Right hindlimb (tissue), 1 donor: Measurements from ENCODE around the gene ABHD5.
"Not testable (repeated sequence)": the region's sequence is repeated elsewhere in the genome, so short reads cannot be mapped to it uniquely, and the experiment has no call there.

Source experiments
- DNase-seq: peaks from one replicate; pipeline ENCODE4 v3.0.0-alpha.2; 2018

The ABHD5 gene

DNA sequence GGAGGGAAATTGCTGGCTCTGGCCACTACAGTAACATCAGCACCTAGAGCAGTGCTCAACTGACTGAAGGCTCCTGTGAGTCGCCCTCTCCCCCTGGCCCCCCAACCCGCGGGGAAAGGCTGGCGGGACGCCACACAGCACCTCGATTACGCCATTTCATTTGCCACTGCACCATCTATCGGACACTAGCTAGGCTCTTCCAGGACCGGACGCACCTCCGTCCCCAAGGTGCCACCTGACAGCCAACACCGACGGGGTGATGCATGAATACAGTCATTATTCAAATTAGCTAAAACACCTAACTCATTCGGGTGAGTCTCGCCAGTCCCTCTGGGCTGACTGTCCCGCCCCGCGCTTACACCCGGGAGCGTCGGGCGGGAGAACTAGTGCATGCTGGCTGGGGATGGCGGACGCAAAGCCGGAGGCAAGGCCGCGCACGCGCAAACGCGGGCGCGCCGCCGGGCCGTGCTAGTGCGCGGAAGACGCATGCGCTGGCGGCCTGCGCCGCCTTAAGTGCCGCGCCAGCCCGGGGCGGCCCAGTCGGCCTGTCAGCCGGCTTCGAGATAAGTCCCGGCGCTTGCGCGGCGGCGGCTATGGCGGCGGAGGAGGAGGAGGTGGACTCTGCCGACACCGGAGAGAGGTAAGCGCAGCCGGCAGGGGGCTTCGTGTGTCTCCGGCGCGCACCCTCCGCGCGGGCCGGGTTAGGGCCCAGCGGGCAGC, at the start of gene ABHD5:
TSS of gene ABHD5 (plus strand) at position 539 of the 720 bp plus-strand sequence. CDS start at position 594, 55 bp downstream.
- peak; percentile 95 for DNase-seq

- DNase-seq: no peak
Measured at GRCh38 chr3:43641306-43642114, 49.2 kb upstream of the ABHD5 start.

DNA sequence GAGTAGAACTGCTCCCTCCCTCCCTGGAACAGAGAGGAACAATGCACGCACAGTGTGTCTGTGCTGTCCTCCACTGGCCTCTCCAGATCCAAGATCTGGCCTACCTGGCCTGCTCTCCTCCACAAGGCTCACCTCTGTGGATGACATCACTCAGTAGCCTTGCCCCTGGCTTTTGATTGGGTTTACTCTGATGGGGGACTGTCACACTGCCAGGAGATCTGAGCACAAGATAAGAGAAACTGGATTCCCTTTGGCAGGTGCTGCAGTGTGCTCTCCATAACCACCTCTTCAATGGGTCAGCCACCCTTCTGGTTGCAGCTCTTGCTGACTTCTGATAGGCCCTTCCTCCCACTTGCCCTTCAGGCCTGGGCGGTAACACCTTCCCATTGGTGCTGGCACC, 46.3 kb upstream of the ABHD5 start:
- DNase-seq: no peak

GRCh38 chr3:43647331-43648166, 43.2 kb upstream of the ABHD5 start:
- no peak for DNase-seq

GRCh38 chr3:43648957-43649356, 41.8 kb upstream of the ABHD5 start:
- no peak for DNase-seq

DNA sequence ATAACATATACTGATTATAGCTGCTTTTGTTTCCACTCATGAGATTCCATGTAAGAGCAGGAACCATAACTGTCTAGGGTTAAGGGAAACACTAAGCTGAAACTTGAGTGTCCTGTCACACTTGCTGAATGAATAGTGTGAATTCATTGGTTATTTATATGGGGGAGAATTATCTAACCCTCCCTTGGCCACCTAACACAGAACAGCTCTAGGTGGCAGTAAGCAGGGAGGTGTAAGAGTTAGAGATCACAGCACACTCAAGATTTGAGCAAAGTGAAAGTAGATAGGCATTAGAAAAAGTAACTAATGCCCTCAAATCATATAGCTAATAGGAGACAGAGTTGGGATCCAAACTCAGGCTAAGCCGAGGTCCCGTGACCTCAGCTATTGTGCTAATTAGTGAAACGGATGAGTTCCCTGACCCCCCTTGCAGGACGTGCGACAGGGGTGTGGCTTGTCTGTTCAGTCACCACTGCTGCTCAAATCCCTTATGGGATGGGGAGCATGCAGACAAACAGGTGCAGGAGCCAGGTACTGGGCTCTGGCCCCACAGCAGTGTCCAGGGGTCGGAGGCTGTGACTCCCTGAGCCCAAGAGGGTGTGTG, 41.3 kb upstream of the ABHD5 start:
- DNase-seq: no peak

GRCh38 chr3:43650345-43650744, 40.4 kb upstream of the ABHD5 start:
- DNase-seq: no peak

- DNase-seq: not testable (repeated sequence)
Measured at GRCh38 chr3:43656390-43656789, 34.3 kb upstream of the ABHD5 start.

- DNase-seq: no peak
Measured at GRCh38 chr3:43659250-43659880, 31.4 kb upstream of the ABHD5 start.

DNA sequence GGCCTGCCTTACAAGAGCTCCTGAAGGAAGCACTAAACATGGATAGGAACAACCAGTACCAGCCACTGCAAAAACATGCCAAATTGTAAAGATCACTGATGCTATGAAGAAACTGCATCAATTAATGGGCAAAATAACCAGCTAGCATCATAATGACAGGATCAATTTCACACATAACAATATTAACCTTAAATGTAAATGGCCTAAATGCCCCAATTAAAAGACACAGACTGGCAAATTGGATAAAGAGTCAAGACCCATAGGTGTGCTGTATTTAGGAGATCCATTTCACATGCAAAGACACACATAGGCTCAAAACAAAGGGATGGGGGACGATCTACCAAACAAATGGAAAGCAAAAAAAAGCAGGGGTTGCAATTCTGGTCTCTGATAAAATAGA, 29.4 kb upstream of the ABHD5 start:
- DNase-seq: not testable (repeated sequence)

GRCh38 chr3:43665011-43665410, 25.7 kb upstream of the ABHD5 start:
- not testable (repeated sequence) for DNase-seq

- no peak for DNase-seq
Measured at GRCh38 chr3:43670635-43671522, 19.9 kb upstream of the ABHD5 start.

GRCh38 chr3:43674345-43675085, 16.2 kb upstream of the ABHD5 start:
- no peak for DNase-seq

DNA sequence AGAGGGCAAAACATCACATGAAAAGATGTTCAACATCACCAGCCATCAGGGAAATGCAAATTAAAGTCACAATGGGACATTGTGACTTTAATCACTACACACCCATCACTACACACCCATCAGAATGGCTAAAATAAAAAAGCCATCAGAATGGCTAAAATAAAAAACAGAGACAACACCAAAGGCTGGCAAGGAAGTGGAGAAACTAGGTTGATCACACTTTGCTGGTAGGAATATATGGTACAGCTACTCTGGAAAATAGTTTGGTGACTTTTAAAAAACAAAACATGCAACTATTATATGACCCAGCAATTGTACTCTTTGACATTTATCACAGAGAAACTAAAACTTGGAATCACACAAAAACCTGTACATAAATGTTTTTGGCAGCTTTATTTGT, 15.1 kb upstream of the ABHD5 start:
- no peak for DNase-seq

GRCh38 chr3:43676441-43676840, 14.3 kb upstream of the ABHD5 start:
- no peak for DNase-seq

DNA sequence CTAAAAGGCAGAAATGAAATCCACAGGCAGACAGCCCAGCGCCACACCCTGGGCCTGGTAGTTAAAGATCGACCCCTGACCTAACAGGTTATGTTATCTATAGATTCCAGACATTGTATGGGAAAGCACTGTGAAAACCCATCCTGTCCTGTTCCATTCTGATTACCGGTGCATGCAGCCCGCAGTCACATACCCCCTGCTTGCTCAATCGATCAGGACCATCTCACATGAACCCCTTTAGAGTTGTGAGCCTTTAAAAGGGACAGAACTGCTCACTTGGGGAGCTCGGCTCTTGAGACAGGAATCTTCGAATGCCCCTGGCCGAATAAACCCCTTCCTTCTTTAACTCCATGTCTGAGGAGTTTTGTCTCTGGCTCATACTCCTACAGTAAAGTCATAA, 12.4 kb upstream of the ABHD5 start:
- not testable (repeated sequence) for DNase-seq

- DNase-seq: not testable (repeated sequence)
Measured at GRCh38 chr3:43678887-43679449, 11.8 kb upstream of the ABHD5 start.

- not testable (repeated sequence) for DNase-seq
Measured at GRCh38 chr3:43680857-43681256, 9.9 kb upstream of the ABHD5 start.

- DNase-seq: no peak
Measured at GRCh38 chr3:43684944-43685343, 5.8 kb upstream of the ABHD5 start.

DNA sequence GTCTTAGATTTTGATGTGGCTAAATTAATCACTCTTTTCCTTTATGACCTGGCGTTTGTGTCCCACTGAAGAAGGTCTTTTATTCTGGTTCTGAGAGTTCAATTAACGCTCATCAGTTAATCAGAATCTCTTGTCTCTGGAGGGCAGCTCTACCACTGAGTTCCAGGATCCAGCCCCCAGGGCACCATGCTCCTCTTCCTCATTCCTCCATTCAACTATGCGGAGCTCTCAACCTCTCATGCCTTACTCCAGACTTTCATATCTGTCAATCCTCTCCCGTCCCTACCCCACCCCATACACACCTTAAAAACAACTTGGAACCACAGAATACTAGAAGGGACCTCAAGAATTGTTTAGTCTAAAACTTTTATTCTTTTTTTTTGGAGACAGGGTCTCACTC, 4.8 kb upstream of the ABHD5 start:
- no peak for DNase-seq
